Measurements from ENCODE around the gene BHLHA9.
"Not testable (repeated sequence)": the region's sequence is repeated elsewhere in the genome, so short reads cannot be mapped to it uniquely, and the experiment has no call there.

BHLHA9 gene

GRCh38 chr17:1237471-1237870 is 32.8 kb upstream of the BHLHA9 start:
- Histone ChIP-seq H3F3A (ENCODE audit: low read depth) (no peaks in the 10 kb centered on the region), H3K9me2 (replicated peaks; ENCODE audit: low read depth, low read length) (no peaks in the 10 kb centered on the region), H3K9ac (ENCODE audit: low read depth, low read length, poor library complexity, severe bottlenecking) (no peak overlapping the region), H3K4me3 (ENCODE audit: low read length, poor library complexity, severe bottlenecking) (no peak overlapping the region), H3K4me1 (ENCODE audit: insufficient read depth, low read length, poor library complexity, severe bottlenecking) (peaks cover 4% of the 10 kb centered on the region), H3K36me3 (ENCODE audit: insufficient read depth, low read length) (no peaks in the 10 kb centered on the region), H3K4me2 (ENCODE audit: low read depth, low read length, poor library complexity, severe bottlenecking) (no peak overlapping the region), H4K20me1 (ENCODE audit: insufficient read depth, low read length, poor library complexity, severe bottlenecking) (no peaks in the 10 kb centered on the region), H3K79me2 (ENCODE audit: insufficient read depth, low read length) (no peaks in the 10 kb centered on the region), H2AFZ (ENCODE audit: low read length) (no peak overlapping the region), H3K9me3 (ENCODE audit: insufficient read depth, low read depth, low read length) (no peaks in the 10 kb centered on the region), H3K27me3 (ENCODE audit: insufficient read depth, low read length, poor library complexity, severe bottlenecking) (no peaks in the 10 kb centered on the region)
- no peak for TF ChIP-seq EZH2phosphoT487 (IDR thresholded peaks at IDR 0.05; ENCODE audit: borderline replicate concordance)
- no peak for TF ChIP-seq CTCF (conservative IDR thresholded peaks at IDR 0.05; ENCODE audit: low read length)

- H3K9me2 ChIP-seq (replicated peaks; ENCODE audit: low read depth, low read length), result no peaks in the 10 kb centered on the region
- H3K9me3 ChIP-seq (ENCODE audit: insufficient read depth, low read depth, low read length), result no peaks in the 10 kb centered on the region
- H3K27me3 ChIP-seq (ENCODE audit: insufficient read depth, low read length, poor library complexity, severe bottlenecking), result no peaks in the 10 kb centered on the region
- no peaks in the 10 kb centered on the region for H4K20me1 ChIP-seq (ENCODE audit: insufficient read depth, low read length, poor library complexity, severe bottlenecking)
- peaks cover 4% of the 10 kb centered on the region for H3K4me1 ChIP-seq (ENCODE audit: insufficient read depth, low read length, poor library complexity, severe bottlenecking)
- H3K4me2 ChIP-seq (ENCODE audit: low read depth, low read length, poor library complexity, severe bottlenecking), result no peak overlapping the region
- no peak overlapping the region for H3K9ac ChIP-seq (ENCODE audit: low read depth, low read length, poor library complexity, severe bottlenecking)
- no peaks in the 10 kb centered on the region for H3K36me3 ChIP-seq (ENCODE audit: insufficient read depth, low read length)
- TF ChIP-seq CTCF (conservative IDR thresholded peaks at IDR 0.05; ENCODE audit: low read length), result no peak
- no peak for TF ChIP-seq EZH2phosphoT487 (IDR thresholded peaks at IDR 0.05; ENCODE audit: borderline replicate concordance)
- H3K4me3 ChIP-seq (ENCODE audit: low read length, poor library complexity, severe bottlenecking), result no peak overlapping the region
- no peak overlapping the region for H2AFZ ChIP-seq (ENCODE audit: low read length)
- H3K79me2 ChIP-seq (ENCODE audit: insufficient read depth, low read length), result no peaks in the 10 kb centered on the region
- no peaks in the 10 kb centered on the region for H3F3A ChIP-seq (ENCODE audit: low read depth)
These were observed 31.0 kb upstream of the BHLHA9 start for GRCh38 chr17:1239210-1239609.

DNA sequence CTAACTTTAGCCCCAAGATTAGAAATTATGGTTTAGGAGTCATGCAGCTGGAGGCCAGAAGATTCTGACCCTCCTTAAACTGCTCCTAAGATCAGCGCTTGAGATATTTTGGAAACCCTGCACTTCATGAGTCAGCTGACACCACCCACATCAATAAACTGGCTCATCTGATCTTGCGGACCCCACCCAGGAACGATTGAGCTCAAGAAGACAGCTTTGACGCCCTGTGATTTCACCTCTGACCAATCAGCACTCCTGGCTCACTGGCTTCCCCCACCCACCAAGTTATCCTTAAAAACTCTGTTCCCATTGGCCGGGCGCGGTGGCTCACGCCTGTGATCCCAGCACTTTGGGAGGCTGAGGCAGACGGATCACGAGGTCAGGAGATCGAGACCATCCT is 29.8 kb upstream of the BHLHA9 start:
- H3F3A ChIP-seq (ENCODE audit: low read depth); H3K4me1 ChIP-seq (ENCODE audit: insufficient read depth, low read length, poor library complexity, severe bottlenecking); H3K4me2 ChIP-seq (ENCODE audit: low read depth, low read length, poor library complexity, severe bottlenecking); H3K4me3 ChIP-seq (ENCODE audit: low read length, poor library complexity, severe bottlenecking); H3K9me3 ChIP-seq (ENCODE audit: insufficient read depth, low read depth, low read length); H3K9me2 ChIP-seq (replicated peaks; ENCODE audit: low read depth, low read length); H3K27me3 ChIP-seq (ENCODE audit: insufficient read depth, low read length, poor library complexity, severe bottlenecking); H3K79me2 ChIP-seq (ENCODE audit: insufficient read depth, low read length); H2AFZ ChIP-seq (ENCODE audit: low read length); H3K9ac ChIP-seq (ENCODE audit: low read depth, low read length, poor library complexity, severe bottlenecking); H3K36me3 ChIP-seq (ENCODE audit: insufficient read depth, low read length); H4K20me1 ChIP-seq (ENCODE audit: insufficient read depth, low read length, poor library complexity, severe bottlenecking): not testable (repeated sequence)

GRCh38 chr17:1241929-1242328 is 28.3 kb upstream of the BHLHA9 start:
- Histone ChIP-seq H3K27me3 (ENCODE audit: insufficient read depth, low read length, poor library complexity, severe bottlenecking) (no peaks in the 10 kb centered on the region), H3K4me1 (ENCODE audit: insufficient read depth, low read length, poor library complexity, severe bottlenecking) (peaks cover 4% of the 10 kb centered on the region), H2AFZ (ENCODE audit: low read length) (no peak overlapping the region), H3K4me2 (ENCODE audit: low read depth, low read length, poor library complexity, severe bottlenecking) (no peak overlapping the region), H4K20me1 (ENCODE audit: insufficient read depth, low read length, poor library complexity, severe bottlenecking) (no peaks in the 10 kb centered on the region), H3K4me3 (ENCODE audit: low read length, poor library complexity, severe bottlenecking) (no peak overlapping the region), H3K36me3 (ENCODE audit: insufficient read depth, low read length) (no peaks in the 10 kb centered on the region), H3K79me2 (ENCODE audit: insufficient read depth, low read length) (no peaks in the 10 kb centered on the region), H3K9ac (ENCODE audit: low read depth, low read length, poor library complexity, severe bottlenecking) (no peak overlapping the region), H3K9me2 (replicated peaks; ENCODE audit: low read depth, low read length) (no peaks in the 10 kb centered on the region), H3F3A (ENCODE audit: low read depth) (no peaks in the 10 kb centered on the region), H3K9me3 (ENCODE audit: insufficient read depth, low read depth, low read length) (no peaks in the 10 kb centered on the region)
- TF ChIP-seq EZH2phosphoT487 (IDR thresholded peaks at IDR 0.05; ENCODE audit: borderline replicate concordance) (no peak), CTCF (conservative IDR thresholded peaks at IDR 0.05; ENCODE audit: low read length) (no peak)

All from Loucy (cell line).